ENCODE results near the gene STXBP6. TPM values are rescaled to one million over a fixed set of nuclear protein-coding genes. Genes with fewer than 3 reads are reported as not detected.

The STXBP6 gene
- total and polyA plus RNA-seq, 8 donors: 9.9 to 28.5 (median 23.2) TPM

DNA sequence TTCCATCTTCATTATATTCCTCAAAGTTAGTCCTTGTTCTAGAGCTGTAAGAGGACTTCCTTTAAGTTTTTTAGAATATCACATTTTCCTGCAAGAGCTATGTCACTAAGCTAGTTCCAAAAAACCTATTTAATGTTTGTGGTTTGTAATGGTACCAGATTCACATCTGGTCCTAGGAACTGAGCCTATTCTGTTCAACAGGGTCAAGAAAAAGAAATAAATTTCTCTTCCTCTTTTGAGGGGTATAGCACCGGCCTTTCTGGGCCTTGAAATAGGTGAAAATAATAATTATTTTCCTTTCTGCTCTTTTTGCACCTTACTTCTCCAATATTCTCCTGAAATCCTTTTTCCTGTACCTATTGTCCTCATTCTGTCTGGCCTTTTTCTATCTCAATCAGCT lies 3.6 kb upstream of the STXBP6 start:
- Histone ChIP-seq H3K36me3 (no peaks in the 10 kb centered on the region), H3K27me3 (no peaks in the 10 kb centered on the region), H3K27ac (peak overlapping the region; percentile 41 to 89 (median 64)), H3K4me1 (peaks cover 20 to 43% (median 31%) of the 10 kb centered on the region in 3 donors), H3K4me3 (no peak overlapping the region), H3K9me3 (no peaks in the 10 kb centered on the region)
- intact Hi-C loops (cut with DNase I): no loop called here
- no peak for DNase-seq
- no peak for FAIRE-seq
- 97 to 98% methylated on average over 1 of the region's 1 CpG for WGBS, 2 donors
- TF ChIP-seq, protein P1, sequence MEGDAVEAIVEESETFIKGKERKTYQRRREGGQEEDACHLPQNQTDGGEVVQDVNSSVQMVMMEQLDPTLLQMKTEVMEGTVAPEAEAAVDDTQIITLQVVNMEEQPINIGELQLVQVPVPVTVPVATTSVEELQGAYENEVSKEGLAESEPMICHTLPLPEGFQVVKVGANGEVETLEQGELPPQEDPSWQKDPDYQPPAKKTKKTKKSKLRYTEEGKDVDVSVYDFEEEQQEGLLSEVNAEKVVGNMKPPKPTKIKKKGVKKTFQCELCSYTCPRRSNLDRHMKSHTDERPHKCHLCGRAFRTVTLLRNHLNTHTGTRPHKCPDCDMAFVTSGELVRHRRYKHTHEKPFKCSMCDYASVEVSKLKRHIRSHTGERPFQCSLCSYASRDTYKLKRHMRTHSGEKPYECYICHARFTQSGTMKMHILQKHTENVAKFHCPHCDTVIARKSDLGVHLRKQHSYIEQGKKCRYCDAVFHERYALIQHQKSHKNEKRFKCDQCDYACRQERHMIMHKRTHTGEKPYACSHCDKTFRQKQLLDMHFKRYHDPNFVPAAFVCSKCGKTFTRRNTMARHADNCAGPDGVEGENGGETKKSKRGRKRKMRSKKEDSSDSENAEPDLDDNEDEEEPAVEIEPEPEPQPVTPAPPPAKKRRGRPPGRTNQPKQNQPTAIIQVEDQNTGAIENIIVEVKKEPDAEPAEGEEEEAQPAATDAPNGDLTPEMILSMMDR (IDR thresholded peaks at IDR 0.05): no peak
- no peak for ATAC-seq

DNA sequence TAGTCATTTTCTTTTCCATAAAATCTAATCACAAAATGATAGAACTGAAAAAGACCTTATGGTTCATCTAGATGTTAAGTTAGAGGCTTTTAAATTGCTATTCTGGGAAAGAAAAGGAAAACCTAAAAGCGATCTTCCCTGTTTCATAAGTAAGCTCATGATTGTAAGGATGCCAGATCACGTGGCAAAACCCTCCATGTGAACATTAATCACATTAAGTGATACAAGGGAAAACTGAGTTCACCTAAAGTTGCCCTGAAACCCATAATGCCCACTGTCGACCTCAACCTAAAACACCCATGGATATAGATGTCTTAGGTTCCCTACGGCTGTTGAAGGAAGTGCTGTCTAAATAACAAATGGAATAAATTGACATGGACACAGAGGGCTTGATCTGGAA lies 3.0 kb upstream of the STXBP6 start:
- DNase-seq (peak in 2 of 6 donors; percentile 27 to 32), ATAC-seq (no peak), FAIRE-seq (no peak)
- Histone ChIP-seq H3K4me1 (peaks cover 23 to 43% (median 31%) of the 10 kb centered on the region in 3 donors), H3K9me3 (no peaks in the 10 kb centered on the region), H3K4me3 (no peak overlapping the region), H3K27me3 (no peaks in the 10 kb centered on the region), H3K36me3 (no peaks in the 10 kb centered on the region), H3K27ac (peak overlapping the region; percentile 41 to 89 (median 64))
- 26 to 42% methylated on average over 4 of the region's 4 CpGs for WGBS, 2 donors
- intact Hi-C loops (cut with DNase I): no loop called here
- TF ChIP-seq, protein P1 (IDR thresholded peaks at IDR 0.05): no peak

DNA sequence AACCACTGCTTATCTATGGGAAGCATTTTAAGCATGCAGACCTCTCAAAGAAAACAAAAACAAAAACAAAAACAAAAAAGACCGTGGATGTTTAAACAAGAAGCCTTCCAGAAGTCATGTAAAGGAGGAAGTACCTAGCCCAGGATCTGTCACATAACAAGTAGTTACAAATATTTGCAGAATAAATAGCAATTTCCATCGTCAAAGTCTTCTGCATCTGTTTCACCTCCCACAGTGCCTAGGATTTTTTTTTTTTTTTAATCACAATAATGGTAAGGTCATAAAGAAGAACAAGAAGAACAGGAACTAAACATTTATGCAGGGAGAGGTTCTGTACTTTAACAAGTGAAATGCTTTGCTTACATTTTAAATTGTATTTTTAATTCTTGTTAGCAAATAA lies 2.4 kb upstream of the STXBP6 start:
- no peak for DNase-seq
- intact Hi-C loops (cut with DNase I): no loop called here
- no peak overlapping the region for H3K4me3 ChIP-seq
- no peaks in the 10 kb centered on the region for H3K9me3 ChIP-seq
- no peak for FAIRE-seq
- TF ChIP-seq, protein P1 (IDR thresholded peaks at IDR 0.05): no peak
- peak; percentile 34 to 53 (median 42) for ATAC-seq
- no peaks in the 10 kb centered on the region for H3K27me3 ChIP-seq
- peaks cover 24 to 49% (median 31%) of the 10 kb centered on the region in 3 donors for H3K4me1 ChIP-seq
- WGBS, 2 donors: 5 to 15% methylated on average over 2 of the region's 2 CpGs
- no peaks in the 10 kb centered on the region for H3K36me3 ChIP-seq
- peak overlapping the region; percentile 41 to 89 (median 64) for H3K27ac ChIP-seq

GRCh38 chr14:25050269-25051150 lies 563 bp upstream of the STXBP6 start:
- H3K27me3 ChIP-seq: no peaks in the 10 kb centered on the region
- no peak for FAIRE-seq
- TF ChIP-seq, protein P1 (IDR thresholded peaks at IDR 0.05): no peak
- peaks cover 30 to 58% (median 39%) of the 10 kb centered on the region in 3 donors for H3K4me1 ChIP-seq
- no peak for DNase-seq
- peak overlapping the region; percentile 83 to 92 (median 86) for H3K27ac ChIP-seq
- intact Hi-C loops (cut with DNase I): no loop called here
- H3K36me3 ChIP-seq: no peaks in the 10 kb centered on the region
- H3K9me3 ChIP-seq: no peaks in the 10 kb centered on the region
- ATAC-seq: peak in 2 of 4 donors; percentile 20 to 24
- peak overlapping the region; percentile 68 to 87 (median 76) for H3K4me3 ChIP-seq
- 13 to 15% methylated on average over 31 of the region's 31 CpGs for WGBS, 2 donors

Measured in pancreas (tissue), 10 donors.